ENCODE data around the gene SLC50A1.
A peak's percentile ranks its signal among the peaks of the same experiment; 100 is the strongest.

Gene SLC50A1

GRCh38 chr1:155122308-155122707, 13.3 kb upstream of the SLC50A1 start (continued):
- TF ChIP-seq ZNF148 (tag by site-specific recombination; IDR thresholded peaks at IDR 0.05; ENCODE audit: borderline replicate concordance) (no peak), ZNF174 (tag by site-specific recombination; IDR thresholded peaks at IDR 0.05) (no peak), ZNF560 (tag by site-specific recombination; IDR thresholded peaks at IDR 0.05; ENCODE audit: borderline replicate concordance) (no peak)

GRCh38 chr1:155123801-155124200, 11.9 kb upstream of the SLC50A1 start:
- Histone ChIP-seq H3K9me3 (ENCODE audit: control insufficient read depth, insufficient read depth, low read depth, low read length) (no peaks in the 10 kb centered on the region), H3K4me3 (ENCODE audit: low read depth, low read length) (no peak overlapping the region), H3K36me3 (ENCODE audit: control insufficient read depth in 2 of 2, insufficient read depth in 1 of 2, low read length in 2 of 2) (no peaks in the 10 kb centered on the region), H3K4me1 (ENCODE audit: control insufficient read depth, insufficient read depth, low read length) (peaks cover 10% of the 10 kb centered on the region; the same call in 1 of the 2 replicates), H3K27ac (ENCODE audit: extremely low read depth, low read depth, low read length) (no peak overlapping the region)
- TF ChIP-seq ZNF239 (tag by site-specific recombination; IDR thresholded peaks at IDR 0.05) (no peak), ZEB2 (tag by site-specific recombination; IDR thresholded peaks at IDR 0.05) (0 out of 2 replicates have a peak, but pooled peaks have one; percentile 12), ZNF510 (tag by site-specific recombination; IDR thresholded peaks at IDR 0.05; ENCODE audit: insufficient replicate concordance) (no peak), ZNF211 (tag by site-specific recombination; IDR thresholded peaks at IDR 0.05; ENCODE audit: low read depth) (no peak), ZFP41 (tag by site-specific recombination; IDR thresholded peaks at IDR 0.05; ENCODE audit: borderline replicate concordance) (no peak), WT1 (tag by site-specific recombination; IDR thresholded peaks at IDR 0.05) (peak; percentile 80), GLI4 (tag by site-specific recombination; IDR thresholded peaks at IDR 0.05) (no peak), ZNF776 (tag by site-specific recombination; IDR thresholded peaks at IDR 0.05; ENCODE audit: borderline replicate concordance) (no peak), TRIM28 (IDR thresholded peaks at IDR 0.05; ENCODE audit: borderline replicate concordance, low read length) (no peak), SCRT1 (tag by site-specific recombination; IDR thresholded peaks at IDR 0.05; ENCODE audit: borderline replicate concordance) (no peak)
- TF ChIP-seq, protein P1, sequence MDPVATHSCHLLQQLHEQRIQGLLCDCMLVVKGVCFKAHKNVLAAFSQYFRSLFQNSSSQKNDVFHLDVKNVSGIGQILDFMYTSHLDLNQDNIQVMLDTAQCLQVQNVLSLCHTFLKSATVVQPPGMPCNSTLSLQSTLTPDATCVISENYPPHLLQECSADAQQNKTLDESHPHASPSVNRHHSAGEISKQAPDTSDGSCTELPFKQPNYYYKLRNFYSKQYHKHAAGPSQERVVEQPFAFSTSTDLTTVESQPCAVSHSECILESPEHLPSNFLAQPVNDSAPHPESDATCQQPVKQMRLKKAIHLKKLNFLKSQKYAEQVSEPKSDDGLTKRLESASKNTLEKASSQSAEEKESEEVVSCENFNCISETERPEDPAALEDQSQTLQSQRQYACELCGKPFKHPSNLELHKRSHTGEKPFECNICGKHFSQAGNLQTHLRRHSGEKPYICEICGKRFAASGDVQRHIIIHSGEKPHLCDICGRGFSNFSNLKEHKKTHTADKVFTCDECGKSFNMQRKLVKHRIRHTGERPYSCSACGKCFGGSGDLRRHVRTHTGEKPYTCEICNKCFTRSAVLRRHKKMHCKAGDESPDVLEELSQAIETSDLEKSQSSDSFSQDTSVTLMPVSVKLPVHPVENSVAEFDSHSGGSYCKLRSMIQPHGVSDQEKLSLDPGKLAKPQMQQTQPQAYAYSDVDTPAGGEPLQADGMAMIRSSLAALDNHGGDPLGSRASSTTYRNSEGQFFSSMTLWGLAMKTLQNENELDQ (tag by site-specific recombination; IDR thresholded peaks at IDR 0.05; ENCODE audit: low read depth) = no peak
- TF ChIP-seq, protein P2, sequence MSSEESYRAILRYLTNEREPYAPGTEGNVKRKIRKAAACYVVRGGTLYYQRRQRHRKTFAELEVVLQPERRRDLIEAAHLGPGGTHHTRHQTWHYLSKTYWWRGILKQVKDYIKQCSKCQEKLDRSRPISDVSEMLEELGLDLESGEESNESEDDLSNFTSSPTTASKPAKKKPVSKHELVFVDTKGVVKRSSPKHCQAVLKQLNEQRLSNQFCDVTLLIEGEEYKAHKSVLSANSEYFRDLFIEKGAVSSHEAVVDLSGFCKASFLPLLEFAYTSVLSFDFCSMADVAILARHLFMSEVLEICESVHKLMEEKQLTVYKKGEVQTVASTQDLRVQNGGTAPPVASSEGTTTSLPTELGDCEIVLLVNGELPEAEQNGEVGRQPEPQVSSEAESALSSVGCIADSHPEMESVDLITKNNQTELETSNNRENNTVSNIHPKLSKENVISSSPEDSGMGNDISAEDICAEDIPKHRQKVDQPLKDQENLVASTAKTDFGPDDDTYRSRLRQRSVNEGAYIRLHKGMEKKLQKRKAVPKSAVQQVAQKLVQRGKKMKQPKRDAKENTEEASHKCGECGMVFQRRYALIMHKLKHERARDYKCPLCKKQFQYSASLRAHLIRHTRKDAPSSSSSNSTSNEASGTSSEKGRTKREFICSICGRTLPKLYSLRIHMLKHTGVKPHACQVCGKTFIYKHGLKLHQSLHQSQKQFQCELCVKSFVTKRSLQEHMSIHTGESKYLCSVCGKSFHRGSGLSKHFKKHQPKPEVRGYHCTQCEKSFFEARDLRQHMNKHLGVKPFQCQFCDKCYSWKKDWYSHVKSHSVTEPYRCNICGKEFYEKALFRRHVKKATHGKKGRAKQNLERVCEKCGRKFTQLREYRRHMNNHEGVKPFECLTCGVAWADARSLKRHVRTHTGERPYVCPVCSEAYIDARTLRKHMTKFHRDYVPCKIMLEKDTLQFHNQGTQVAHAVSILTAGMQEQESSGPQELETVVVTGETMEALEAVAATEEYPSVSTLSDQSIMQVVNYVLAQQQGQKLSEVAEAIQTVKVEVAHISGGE (tag by site-specific recombination; conservative IDR thresholded peaks at IDR 0.05; ENCODE audit: low read depth) = no peak
- TF ChIP-seq, protein P3, sequence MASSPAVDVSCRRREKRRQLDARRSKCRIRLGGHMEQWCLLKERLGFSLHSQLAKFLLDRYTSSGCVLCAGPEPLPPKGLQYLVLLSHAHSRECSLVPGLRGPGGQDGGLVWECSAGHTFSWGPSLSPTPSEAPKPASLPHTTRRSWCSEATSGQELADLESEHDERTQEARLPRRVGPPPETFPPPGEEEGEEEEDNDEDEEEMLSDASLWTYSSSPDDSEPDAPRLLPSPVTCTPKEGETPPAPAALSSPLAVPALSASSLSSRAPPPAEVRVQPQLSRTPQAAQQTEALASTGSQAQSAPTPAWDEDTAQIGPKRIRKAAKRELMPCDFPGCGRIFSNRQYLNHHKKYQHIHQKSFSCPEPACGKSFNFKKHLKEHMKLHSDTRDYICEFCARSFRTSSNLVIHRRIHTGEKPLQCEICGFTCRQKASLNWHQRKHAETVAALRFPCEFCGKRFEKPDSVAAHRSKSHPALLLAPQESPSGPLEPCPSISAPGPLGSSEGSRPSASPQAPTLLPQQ (tag by site-specific recombination; IDR thresholded peaks at IDR 0.05) = no peak
- TF ChIP-seq, protein P4, sequence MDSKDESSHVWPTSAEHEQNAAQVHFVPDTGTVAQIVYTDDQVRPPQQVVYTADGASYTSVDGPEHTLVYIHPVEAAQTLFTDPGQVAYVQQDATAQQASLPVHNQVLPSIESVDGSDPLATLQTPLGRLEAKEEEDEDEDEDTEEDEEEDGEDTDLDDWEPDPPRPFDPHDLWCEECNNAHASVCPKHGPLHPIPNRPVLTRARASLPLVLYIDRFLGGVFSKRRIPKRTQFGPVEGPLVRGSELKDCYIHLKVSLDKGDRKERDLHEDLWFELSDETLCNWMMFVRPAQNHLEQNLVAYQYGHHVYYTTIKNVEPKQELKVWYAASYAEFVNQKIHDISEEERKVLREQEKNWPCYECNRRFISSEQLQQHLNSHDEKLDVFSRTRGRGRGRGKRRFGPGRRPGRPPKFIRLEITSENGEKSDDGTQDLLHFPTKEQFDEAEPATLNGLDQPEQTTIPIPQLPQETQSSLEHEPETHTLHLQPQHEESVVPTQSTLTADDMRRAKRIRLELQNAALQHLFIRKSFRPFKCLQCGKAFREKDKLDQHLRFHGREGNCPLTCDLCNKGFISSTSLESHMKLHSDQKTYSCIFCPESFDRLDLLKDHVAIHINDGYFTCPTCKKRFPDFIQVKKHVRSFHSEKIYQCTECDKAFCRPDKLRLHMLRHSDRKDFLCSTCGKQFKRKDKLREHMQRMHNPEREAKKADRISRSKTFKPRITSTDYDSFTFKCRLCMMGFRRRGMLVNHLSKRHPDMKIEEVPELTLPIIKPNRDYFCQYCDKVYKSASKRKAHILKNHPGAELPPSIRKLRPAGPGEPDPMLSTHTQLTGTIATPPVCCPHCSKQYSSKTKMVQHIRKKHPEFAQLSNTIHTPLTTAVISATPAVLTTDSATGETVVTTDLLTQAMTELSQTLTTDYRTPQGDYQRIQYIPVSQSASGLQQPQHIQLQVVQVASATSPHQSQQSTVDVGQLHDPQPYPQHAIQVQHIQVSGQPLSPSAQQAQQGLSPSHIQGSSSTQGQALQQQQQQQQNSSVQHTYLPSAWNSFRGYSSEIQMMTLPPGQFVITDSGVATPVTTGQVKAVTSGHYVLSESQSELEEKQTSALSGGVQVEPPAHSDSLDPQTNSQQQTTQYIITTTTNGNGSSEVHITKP (tag by site-specific recombination; IDR thresholded peaks at IDR 0.05) = 0 out of 2 replicates have a peak, but pooled peaks have one; percentile 35
- POLR2A ChIA-PET = interaction anchor here (1.5 kb wide), 1 partner anchor 11 kb away, joined by 4 read pairs; no protein-coding TSS in a partner anchor
- CTCF ChIA-PET = interaction anchor here (0.6 to 1.0 kb wide), 5 partner anchors 9 to 84 kb away, joined by 3 to 6 read pairs (median 4); no protein-coding TSS in a partner anchor

Data from HEK293 (cell line).